GM18498 (cell line): ENCODE data around the gene NFATC1.

Experiments
- ATAC-seq: cut with Tn5 transposase; IDR thresholded peaks from one replicate; pipeline ENCODE4 v1.9.1; 2021; ENCODE audit warnings: mild to moderate bottlenecking, moderate library complexity; ENCODE audit not compliant: unreplicated experiment

NFATC1 gene

GRCh38 chr18:79517341-79517740 is 121.6 kb downstream of the NFATC1 start:
- no peak for ATAC-seq

DNA sequence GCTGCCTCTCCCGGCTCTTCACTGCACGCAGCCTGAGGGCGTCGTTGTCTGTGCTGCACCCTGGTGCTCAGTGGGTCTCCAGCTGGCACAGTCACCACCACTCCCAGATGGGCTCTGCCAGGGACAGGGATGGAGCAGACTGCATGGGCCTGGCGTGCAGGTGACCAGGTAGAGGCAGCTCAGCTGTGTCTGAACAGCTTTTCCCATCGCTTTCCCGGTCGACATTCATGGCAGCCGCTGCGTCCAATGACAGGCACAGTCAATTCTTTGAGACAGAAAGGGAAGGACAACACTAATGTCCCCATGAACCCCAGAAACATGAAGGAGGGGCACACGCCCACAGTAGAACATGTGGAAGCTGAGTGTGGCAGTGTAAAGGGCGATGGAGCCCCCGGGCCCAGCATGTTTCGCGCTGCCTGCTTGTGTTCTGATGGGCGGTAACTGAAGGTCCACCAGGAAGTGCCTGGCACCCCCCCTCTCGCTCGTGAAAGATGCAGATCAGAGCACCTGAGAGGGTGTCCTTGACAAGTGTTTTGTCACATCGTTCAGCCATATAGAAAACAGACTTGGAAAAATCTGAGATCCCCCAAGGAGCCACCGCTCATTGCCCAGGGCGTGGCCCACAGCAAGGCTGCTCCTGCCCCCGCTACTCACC is 122.4 kb downstream of the NFATC1 start:
- no peak for ATAC-seq

DNA sequence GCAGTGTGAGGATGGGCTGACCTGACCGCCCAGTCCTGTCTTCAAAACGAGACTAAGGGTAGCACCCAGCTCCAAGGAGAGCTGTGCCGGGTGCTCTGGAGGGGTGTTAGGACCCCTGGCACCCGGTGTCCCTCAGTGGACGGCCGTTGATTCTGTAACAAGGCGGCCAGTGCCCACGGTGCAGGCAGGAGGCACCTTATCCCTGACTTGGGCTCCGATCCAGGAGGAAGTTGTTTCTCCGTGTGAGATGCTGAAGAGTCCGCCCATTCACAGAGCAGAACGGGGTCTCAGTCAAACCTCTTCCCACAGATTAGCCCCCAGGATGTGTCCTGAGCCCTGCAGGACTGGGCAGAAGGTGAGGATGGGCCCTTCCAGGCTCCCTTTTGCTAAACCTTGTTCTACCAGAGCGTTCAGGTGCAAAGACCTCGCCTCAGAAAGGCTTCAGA is 123.0 kb downstream of the NFATC1 start:
- ATAC-seq: no peak

DNA sequence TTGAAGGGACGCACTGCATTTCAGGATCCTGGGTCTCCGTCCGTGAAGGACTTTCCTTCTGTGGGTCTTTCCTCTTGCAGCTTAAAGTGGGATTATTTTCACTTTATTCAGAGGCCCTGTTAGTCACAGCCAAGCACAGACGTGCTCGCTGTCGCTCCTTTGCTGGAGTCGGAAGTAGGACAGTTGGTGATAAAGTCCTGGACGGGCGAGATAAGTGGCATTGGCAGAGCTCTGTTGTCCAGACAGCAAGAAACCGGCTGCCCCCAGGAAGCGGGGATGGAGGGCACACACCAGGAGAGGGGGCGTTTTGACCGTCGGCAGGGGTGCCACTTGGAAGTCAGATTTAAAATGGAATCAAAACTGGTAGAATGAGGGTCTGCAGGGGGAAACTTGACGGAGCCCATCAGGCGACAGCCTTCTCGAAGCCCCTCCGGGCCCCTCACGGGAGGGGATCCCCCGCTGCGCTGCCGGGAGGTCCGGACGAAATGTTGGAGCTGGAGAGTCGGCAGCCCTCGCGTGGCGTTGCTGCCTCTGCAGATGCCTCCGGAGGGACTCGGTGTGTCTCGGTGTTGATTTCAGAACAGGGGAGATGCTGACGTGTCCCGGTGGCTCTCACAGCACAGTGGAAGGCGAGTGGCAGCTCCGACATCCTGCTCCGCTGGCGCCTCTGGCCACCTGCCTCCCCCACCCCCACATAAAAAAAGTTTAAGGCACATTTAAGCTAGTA is 124.2 kb downstream of the NFATC1 start:
- no peak for ATAC-seq

DNA sequence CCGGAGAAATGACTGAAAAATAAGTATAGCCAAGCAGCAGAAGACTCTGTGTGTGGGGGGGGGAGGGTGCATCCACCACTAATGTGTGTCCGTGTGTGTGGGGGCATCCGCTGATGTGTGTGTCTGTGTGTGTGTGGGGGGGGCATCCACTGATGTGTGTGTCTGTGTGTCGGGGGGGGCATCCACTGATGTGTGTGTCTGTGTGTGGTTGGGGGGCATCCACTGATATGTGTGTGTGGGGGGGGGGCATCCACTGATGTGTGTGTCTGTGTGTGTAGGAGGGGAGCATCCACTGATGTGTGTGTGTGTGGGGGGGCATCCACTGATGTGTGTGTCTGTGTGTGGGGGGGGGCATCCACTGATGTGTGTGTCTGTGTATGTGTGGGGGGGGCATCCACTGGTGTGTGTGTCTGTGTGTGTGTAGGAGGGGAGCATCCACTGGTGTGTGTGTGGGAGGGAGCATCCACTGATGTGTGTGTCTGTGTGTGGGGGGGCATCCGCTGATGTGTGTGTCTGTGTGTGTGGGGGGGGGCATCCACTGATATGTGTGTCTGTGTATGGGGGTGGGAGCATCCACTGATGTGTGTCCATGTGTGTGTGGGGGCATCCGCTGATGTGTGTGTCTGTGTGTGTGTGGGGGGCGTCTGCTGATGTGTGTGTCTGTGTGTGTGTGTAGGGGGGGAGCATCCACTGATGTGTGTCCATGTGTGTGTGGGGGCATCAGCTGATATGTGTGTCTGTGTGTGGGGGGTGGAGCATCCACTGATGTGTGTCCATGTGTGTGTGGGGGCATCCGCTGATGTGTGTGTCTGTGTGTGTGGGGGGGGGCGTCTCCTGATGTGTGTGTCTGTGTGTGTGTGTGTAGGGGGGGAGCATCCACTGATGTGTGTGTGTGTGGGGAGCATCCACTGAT is 125.0 kb downstream of the NFATC1 start:
- ATAC-seq: no peak

- ATAC-seq: no peak
Measured at GRCh38 chr18:79521416-79522205, 125.9 kb downstream of the NFATC1 start.

- ATAC-seq: no peak
Measured at GRCh38 chr18:79522451-79523205, 126.9 kb downstream of the NFATC1 start.

DNA sequence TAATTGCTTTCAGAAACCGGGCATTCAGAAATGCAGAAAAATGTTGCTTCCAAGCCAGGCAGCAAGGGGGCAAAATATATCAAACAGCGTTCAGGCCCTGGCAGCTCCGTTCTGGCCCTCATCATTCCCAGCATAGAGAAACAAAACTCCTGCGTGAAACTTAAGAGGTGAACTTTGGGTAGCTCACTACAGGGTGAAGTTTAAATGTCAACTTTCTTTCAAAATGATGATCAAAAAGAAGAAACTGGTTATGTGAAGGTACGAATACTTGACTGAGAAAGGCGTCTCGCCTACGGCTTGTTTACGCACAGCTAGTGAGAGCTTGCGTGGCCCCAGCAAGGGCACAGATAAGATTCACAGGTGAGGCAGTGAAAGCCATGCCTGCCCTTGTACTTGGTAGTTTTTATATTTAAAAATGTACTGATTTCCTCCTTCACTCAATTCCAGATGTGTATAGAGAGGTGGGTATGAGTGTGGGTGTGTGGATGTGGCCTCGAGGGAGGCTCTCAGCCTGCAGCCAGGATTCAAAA is 127.5 kb downstream of the NFATC1 start:
- peak; percentile 53 for ATAC-seq

DNA sequence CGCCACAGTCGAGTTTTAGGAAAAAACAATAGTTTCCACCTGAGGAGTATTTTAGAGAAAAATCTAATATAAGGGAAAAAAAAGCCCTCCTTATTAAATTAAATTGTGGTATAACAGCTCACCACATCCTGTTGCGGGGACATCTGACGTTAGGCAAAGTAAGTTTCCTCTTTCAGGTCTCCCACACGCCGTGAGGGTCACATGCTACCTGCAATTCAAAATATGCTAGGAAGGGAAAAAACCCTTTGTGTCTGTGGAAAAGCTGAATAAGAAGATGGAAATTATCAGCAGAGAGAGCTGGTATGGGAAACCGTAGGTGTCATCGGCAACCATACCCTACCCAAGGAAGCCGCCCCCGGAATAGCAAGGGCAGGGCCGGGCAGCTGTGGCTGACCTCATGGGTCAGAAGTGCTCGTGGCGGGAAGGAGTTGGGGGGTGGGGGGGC is 128.0 kb downstream of the NFATC1 start:
- peak; percentile 73 for ATAC-seq

GRCh38 chr18:79524181-79525078 is 128.7 kb downstream of the NFATC1 start:
- peak; percentile 30 for ATAC-seq

GRCh38 chr18:79525556-79526467 is 130.1 kb downstream of the NFATC1 start:
- no peak for ATAC-seq

DNA sequence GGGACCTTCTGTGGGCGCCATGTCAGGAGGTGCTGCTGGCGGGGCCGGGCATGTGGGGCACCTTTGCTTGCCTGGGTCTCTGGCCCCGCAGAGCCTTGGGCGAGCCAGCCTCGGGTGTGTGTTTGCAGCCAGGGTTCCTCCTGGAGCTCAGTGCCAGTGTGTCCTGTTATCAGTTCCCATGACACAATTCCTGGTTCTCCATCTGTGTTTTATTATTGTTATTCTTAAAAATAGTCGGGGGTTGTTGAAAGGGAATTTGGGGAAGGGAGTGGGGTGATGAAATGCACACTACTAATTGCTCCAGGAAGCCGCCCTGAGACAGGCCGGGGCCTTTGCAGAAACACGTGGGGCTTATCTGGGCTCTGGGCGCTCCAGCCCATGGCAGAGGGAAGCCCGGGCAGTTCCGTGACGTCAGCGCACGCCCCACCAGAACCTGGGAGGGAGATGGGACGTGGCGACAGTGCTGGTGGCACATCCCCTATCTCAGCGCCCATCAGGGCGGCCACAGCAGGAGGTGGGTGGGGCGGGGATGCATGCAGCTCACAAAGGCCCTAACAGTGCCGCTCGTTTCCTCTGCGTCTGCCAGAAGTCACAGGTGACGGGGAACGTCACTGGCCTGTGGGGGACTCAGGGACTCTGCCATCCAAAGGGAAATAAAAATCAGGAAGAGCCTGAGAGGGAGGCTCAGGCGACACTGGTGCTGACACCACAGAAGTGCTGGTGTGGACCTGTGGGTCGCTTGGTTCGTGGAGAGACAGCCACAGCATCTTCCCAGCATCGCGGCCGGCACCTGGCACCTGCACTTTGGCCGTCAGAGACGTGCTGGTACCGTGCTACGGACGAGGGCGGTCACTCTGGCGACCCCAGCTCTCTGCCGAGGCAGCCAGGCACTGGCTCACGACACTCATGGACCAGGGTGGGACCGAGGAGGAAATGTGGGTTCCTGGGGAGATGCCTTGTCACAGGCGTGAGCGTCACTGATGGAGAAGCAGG is 131.0 kb downstream of the NFATC1 start:
- ATAC-seq: no peak

DNA sequence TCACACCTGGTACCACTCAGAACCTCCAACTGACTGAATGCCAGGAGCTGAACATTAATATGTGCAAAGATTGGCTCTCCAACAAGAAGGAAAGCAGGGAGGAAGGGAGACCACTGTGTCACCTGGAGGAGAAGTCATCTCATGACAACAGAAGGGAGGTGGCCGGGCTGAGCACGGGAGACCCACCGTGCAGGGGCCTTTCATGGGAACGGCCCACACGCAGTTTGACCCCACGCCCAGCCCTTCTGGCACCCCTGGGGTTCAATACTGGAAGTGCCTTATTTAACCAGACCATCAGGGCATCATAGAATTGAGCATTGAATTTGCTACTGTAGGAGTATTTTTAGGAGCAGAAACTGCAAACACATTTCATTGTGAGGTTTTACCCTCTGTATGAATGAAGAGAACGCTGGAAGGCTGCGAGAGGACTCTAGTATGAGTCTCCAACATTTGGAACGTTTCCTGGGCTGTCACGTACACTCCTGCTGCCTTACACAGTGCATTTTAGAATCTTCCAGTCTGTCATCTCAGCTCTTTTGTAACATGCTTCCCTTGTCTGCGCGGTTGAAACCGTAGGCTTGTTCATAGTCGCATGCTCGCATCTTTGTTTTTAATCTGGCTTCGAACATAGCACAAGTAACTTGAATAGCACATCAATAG is 132.1 kb downstream of the NFATC1 start:
- no peak for ATAC-seq

GRCh38 chr18:79528316-79528695 is 132.6 kb downstream of the NFATC1 start:
- ATAC-seq: no peak

GRCh38 chr18:79528846-79529245 is 133.1 kb downstream of the NFATC1 start:
- ATAC-seq: peak; percentile 39

GRCh38 chr18:79529296-79529695 is 133.6 kb downstream of the NFATC1 start:
- no peak for ATAC-seq
